Measurements from ENCODE around the gene NOTCH2. TPM values are rescaled to one million over a fixed set of nuclear protein-coding genes. Genes with fewer than 3 reads are reported as not detected.
"Not testable (repeated sequence)": the region's sequence is repeated elsewhere in the genome, so short reads cannot be mapped to it uniquely, and the experiment has no call there.

NOTCH2 gene
- total RNA-seq: 75.6 TPM

DNA sequence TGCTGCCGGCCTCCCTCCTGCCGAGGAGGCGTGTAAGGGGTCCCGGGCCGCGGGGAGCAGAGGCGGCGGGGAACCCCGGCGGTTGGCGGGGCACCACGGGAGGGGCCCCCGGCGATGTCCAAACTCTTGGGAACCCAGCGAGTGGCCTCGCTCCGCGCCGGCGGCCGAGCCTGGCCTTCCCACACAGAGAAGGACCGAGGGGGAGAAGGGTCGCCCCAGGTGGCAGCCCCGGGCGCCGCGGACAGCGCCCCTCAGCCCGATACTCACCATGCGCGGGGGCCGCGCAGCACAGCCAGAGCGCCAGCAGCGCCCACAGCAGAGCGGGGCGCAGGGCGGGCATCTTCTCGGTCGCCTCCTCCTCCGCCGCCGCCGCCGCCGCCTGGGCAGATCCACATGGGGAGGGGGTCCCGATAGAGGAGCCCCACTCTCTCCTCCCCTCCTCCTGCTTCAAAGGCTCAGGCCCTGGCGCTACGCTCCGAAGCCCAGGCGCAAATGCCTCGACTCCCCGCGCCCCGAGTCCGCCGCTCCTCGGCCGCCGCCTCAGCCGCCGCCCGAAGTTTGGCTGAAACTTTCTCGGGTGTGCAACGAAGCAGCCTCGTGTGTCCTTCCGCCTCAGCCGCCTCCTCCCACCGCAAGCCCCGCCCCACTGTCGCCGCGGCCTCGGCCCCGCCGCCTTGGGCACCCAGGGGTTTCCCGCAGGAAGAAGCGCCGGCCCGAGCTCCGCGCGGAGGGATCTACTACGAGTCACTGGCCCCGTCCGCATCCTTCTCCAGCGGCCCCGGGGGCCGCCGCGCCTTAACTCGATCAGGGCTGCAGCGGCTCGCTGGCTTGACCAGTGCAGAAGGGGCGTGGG, at the start of gene NOTCH2:
TSS of gene NOTCH2 (minus strand) at position 596 of the 853 bp plus-strand sequence. CDS start at position 340, 256 bp downstream.
- DNase-seq (ENCODE audit: extremely low spot score in 2 of 2): peak in 1 of 2 donors; percentile 28
- Histone ChIP-seq H3K4me3 (peak within 1 kb of the TSS; percentile 52 to 71), H3K27ac (peak within 1 kb of the TSS; percentile 92)
- H3K9me3 ChIP-seq; intact Hi-C loops (cut with DNase I); H3K27me3 ChIP-seq; H3K36me3 ChIP-seq; H3K4me1 ChIP-seq: not testable (repeated sequence)
- TF ChIP-seq POLR2AphosphoS5 (IDR thresholded peaks at IDR 0.05; ENCODE audit: insufficient read depth in 1 of 2, low read depth in 1 of 2) (peak in 1 of 2 donors; percentile 19), POLR2A (IDR thresholded peaks at IDR 0.05) (peak in 1 of 2 donors; percentile 37)

DNA sequence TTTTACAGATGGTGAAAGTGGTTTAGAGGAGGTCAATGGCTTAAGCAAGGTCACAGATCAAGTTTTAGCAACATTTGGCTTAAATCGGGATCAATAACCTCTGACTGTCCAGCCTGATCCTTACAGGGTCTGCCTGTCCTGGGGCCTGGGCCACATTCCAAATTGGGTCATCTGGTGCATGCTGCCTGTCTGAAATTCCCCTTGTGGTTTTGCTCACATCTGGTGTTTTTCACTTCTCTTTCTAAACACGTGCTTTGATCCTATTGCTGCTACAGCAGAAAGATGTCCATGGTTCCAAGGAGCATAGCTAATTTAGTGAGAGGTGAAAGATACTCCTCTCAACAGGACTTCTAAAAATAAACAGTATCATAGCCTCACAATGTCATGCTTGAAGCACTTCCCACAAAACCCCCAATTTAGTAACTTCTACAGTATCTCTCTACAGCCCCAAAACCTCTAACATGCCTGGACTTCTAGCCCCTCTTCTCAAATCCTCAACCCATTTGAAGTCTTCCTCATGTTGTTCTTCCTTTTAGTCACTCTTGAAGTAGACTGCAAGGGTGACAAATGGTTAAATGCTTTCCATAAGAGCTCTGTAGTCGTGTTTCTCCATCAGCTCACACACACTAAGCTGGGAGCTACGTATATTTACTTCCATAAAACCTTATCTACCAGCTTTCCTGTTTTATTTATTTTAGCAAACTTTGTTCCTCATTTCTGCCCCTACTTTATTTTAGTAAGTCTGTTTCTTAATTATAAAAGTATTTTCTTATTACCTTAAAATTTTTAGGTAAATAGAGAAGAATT, 48.1 kb upstream of the NOTCH2 start:
- H3K4me3 ChIP-seq; H3K4me1 ChIP-seq; H3K27ac ChIP-seq; intact Hi-C loops (cut with DNase I); H3K27me3 ChIP-seq; H3K9me3 ChIP-seq; H3K36me3 ChIP-seq; DNase-seq (ENCODE audit: extremely low spot score in 2 of 2): not testable (repeated sequence)

DNA sequence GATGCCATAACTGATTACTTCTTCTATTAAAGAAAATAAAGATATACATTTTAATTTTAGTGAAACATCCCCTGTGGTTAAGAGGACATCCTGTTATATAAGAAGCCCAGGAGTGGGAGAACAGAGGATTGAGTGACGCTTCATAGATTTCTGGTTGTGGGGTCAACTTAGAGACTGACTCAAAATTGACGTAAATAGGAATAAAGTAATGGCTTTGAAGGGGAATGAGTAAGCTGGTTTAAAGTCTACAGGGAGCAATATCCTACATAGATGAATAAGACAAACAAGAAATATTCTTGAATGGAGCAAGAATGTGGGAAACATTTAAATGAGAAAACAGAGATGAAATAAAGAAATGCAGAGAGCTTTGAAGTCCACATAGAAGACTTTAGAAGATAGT, 46.6 kb upstream of the NOTCH2 start:
- H3K4me3 ChIP-seq; H3K36me3 ChIP-seq; H3K9me3 ChIP-seq; H3K4me1 ChIP-seq; H3K27ac ChIP-seq; H3K27me3 ChIP-seq; intact Hi-C loops (cut with DNase I); DNase-seq (ENCODE audit: extremely low spot score in 2 of 2): not testable (repeated sequence)

DNA sequence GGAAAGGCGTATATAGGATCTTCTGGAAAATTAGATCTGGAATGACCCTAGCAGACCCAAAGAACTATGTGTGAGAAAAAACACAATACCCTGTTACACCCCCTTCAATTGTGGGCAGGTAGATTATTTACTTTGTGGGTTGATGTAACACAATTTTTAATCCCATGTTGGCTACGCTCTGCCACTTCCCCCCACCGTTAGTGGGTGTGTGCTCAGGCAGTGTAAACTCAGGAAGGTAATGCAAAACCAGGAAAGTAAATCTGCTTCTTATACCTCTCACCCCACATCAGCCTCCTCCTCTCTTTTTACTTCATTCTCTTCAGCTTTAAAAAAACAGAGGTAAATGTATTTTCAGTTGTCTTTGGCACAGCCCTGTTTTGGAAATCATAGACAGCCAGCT, 43.7 kb upstream of the NOTCH2 start:
- H3K4me3 ChIP-seq; H3K4me1 ChIP-seq; H3K27ac ChIP-seq; DNase-seq (ENCODE audit: extremely low spot score in 2 of 2); H3K27me3 ChIP-seq; H3K9me3 ChIP-seq; intact Hi-C loops (cut with DNase I); H3K36me3 ChIP-seq: not testable (repeated sequence)

DNA sequence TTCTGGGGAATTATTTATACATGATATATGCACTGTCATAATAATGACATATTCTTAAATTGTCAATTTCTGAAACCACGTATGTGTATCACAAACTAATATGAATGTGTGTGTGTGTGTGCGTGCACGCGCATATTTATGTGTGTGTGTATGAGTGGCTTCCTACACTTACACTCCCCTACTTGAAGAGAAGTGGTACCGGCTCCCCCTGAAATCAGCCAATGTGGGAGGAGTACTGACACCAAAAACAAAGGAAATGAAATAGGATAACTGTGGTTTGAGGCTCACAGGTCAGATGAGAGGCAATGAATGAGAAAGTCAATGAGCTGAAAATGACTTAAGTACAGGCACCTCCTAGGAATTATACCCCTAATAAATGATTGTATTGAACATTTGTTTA, 42.8 kb upstream of the NOTCH2 start:
- H3K4me3 ChIP-seq; H3K36me3 ChIP-seq; H3K4me1 ChIP-seq; intact Hi-C loops (cut with DNase I); H3K27me3 ChIP-seq; H3K9me3 ChIP-seq; DNase-seq (ENCODE audit: extremely low spot score in 2 of 2); H3K27ac ChIP-seq: not testable (repeated sequence)

DNA sequence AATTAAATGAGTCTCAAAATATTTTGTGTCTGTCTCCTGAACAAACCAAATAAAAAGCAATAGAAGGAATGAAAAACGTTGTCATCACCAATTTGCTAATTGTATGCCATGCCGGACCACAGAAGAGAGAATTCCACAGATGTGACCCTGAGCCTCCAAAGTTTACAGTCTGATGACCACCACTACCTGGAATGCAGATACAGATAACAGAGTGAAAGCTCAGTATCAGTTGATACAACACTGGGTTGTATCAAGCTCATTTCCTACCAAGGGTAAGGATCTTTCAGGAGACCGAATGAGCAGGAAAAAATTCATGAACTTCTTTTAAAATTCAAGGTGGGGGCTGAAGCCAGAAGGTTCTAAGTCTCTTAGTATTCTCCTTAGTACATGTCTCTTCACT, 42.3 kb upstream of the NOTCH2 start:
- intact Hi-C loops (cut with DNase I); H3K27ac ChIP-seq; H3K36me3 ChIP-seq; H3K4me3 ChIP-seq; H3K27me3 ChIP-seq; H3K9me3 ChIP-seq; H3K4me1 ChIP-seq; DNase-seq (ENCODE audit: extremely low spot score in 2 of 2): not testable (repeated sequence)

DNA sequence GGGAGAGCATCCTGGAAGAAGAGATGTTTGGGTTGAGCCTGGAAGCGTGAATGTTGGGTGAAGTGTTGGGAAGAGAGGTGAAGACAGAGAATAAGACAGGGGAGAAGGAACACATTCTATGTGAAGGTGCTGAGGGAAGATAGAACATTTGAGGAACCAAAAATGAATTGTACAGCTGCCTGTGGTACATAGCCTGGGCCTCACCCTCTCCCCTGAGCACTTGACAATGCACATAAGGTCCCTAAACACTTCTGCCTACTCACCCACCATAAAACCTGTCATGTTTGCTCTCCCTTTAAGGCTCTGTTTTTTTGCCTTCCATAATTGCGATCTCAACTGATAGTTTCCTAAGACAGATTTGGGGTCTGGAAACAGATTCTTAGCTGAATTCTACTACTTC, 41.5 kb upstream of the NOTCH2 start:
- H3K36me3 ChIP-seq; DNase-seq (ENCODE audit: extremely low spot score in 2 of 2); H3K4me1 ChIP-seq; H3K27ac ChIP-seq; H3K27me3 ChIP-seq; intact Hi-C loops (cut with DNase I); H3K4me3 ChIP-seq; H3K9me3 ChIP-seq: not testable (repeated sequence)

DNA sequence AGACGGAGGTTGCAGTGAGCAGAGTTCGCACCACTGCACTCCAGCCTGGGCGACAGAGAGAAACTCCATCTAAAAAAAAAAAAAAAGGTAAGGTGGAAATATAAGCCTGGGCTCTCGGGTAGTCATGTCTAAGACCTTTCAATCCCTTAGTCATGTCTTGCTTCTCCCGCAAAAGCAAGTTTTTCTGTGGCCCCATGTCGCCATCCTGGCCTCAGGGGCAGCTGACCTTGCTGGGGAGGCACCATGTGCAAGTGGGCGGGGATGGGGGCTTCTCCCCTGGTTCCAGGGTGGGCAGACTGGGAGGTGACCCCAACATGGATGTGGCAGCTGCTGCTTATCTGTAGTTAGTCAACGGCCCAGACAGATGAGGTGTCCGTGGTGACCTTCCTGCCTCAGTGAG, 40.2 kb upstream of the NOTCH2 start:
- intact Hi-C loops (cut with DNase I); H3K4me3 ChIP-seq; H3K4me1 ChIP-seq; H3K36me3 ChIP-seq; DNase-seq (ENCODE audit: extremely low spot score in 2 of 2); H3K27me3 ChIP-seq; H3K9me3 ChIP-seq; H3K27ac ChIP-seq: not testable (repeated sequence)

DNA sequence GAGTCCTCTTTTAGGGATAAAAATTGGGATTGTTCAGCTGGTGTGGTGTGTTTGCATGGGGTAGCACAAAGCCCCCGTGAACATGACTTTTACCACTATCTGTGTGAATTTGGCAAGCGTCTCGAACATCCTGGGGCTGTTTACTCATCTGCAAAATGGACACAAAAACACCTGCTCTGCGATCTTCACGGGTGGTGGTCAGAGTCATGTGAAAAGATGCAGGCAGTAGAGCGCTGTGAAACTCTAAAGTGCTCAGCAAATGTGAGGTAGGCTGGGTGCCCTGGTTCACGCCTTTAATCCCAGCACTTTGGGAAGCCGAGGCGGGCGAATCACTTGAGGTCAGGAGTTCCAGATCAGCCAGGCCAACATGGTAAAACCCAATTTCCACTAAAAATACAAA, 39.7 kb upstream of the NOTCH2 start:
- H3K27ac ChIP-seq; DNase-seq (ENCODE audit: extremely low spot score in 2 of 2); H3K4me1 ChIP-seq; intact Hi-C loops (cut with DNase I); H3K36me3 ChIP-seq; H3K27me3 ChIP-seq; H3K9me3 ChIP-seq; H3K4me3 ChIP-seq: not testable (repeated sequence)

DNA sequence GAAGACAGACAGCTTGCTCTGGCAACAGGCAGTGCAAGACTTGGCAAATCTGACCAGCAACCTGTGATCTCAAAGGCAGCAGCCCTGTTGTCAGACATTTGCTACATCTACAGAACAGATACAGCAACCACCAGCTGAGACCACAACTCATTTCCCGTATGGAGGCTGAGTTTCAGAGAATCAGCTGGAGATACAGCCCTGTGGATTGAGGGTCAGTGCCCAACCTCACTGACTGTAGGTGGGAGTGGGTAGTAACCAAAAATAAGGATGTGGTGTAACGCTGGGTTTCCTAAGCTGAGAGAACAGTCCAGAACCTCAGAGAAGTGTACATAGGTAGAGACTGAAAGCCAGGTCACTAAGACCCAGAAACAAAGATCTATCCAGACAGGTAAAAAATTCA, 35.8 kb upstream of the NOTCH2 start:
- H3K4me1 ChIP-seq; H3K9me3 ChIP-seq; intact Hi-C loops (cut with DNase I); H3K27me3 ChIP-seq; DNase-seq (ENCODE audit: extremely low spot score in 2 of 2); H3K36me3 ChIP-seq; H3K4me3 ChIP-seq; H3K27ac ChIP-seq: not testable (repeated sequence)

DNA sequence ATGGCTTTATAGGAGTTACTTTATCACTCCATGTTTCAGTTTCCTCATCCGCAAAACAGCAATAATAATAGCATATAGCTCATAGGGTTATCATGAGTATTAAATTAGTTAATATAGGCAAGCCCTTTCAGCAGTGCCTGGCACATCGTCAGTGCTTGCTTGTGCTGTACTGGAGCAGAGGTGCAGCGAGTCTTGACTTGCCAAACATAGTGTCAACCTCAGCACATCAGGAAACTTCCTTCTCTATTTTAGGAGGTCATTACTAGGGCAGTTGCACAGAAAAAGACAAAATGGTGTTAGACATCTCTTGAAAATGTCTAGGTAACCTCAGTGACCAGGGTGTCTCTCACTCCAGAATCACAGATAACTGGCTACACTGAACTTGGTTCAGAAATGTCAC, 34.3 kb upstream of the NOTCH2 start:
- H3K4me3 ChIP-seq; H3K36me3 ChIP-seq; H3K27ac ChIP-seq; DNase-seq (ENCODE audit: extremely low spot score in 2 of 2); H3K27me3 ChIP-seq; H3K9me3 ChIP-seq; H3K4me1 ChIP-seq; intact Hi-C loops (cut with DNase I): not testable (repeated sequence)

DNA sequence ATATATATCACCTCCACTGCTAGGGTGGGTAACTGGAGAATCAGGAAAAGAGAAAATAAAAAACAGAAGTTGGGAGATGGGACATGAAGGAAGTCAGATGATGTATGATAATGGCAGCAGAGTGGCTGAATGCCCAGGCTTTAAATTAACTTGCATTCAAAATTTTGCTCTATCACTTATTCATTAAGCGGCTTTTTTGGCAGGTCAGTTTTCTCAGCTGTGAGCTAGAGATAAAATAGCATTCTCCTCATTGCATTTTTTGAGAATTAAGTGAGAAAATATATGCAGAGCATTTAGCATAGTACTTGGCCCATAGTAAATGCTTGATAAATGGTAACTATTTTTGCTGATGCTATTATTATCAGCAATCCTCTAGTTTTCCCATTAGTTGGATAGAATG, 32.1 kb upstream of the NOTCH2 start:
- H3K36me3 ChIP-seq; H3K4me1 ChIP-seq; H3K27ac ChIP-seq; H3K9me3 ChIP-seq; DNase-seq (ENCODE audit: extremely low spot score in 2 of 2); H3K27me3 ChIP-seq; intact Hi-C loops (cut with DNase I); H3K4me3 ChIP-seq: not testable (repeated sequence)

DNA sequence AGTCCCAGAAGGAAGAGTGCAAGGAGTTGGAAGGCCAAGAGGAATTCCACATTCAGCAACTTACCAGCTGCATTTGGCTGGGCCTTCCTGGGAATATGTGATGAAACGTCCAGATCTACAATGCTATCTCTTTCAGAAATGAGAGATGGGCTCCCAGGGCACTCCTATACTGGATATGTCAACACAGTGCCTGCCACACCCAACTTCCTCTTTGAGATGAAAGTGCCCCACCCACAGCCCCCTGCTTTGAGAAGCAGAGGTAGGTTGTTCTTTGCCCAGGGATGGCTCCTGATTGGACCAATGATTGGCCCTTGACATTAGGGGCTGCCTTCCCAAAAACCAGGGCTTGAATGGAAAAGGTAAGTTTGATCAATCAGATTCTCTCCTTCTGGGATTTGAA, 31.1 kb upstream of the NOTCH2 start:
- H3K27ac ChIP-seq; H3K9me3 ChIP-seq; intact Hi-C loops (cut with DNase I); H3K4me1 ChIP-seq; DNase-seq (ENCODE audit: extremely low spot score in 2 of 2); H3K4me3 ChIP-seq; H3K27me3 ChIP-seq; H3K36me3 ChIP-seq: not testable (repeated sequence)

Data from vagina (tissue), 2 donors.